ENCODE measurements around the gene SNX7.

Gene SNX7

DNA sequence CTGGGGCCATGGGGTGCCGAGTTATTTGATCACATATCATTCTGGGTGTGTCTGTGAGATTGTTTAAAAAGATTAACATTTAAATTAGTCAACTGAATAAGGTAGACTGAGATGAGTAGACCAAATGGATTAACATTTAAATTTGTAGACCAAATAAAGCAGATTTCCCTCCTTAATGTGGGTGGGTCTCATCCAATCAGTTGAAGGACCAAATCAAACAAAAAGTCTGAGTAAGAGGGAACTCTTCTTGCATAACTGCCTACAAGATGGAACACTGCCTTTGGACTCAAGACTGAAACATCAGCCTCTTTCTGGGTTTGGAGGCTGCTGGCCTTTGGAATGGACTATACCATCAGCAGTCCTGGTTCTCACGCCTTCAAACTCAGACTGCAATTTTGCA lies 17.0 kb upstream of the SNX7 start:
- TF ChIP-seq CSDC2 (CRISPR knock-in tag; IDR thresholded peaks at IDR 0.05) (no peak), PPARA (CRISPR knock-in tag; IDR thresholded peaks at IDR 0.05; ENCODE audit: borderline replicate concordance) (no peak), ESRRG (CRISPR knock-in tag; IDR thresholded peaks at IDR 0.05) (no peak), ZNF70 (CRISPR knock-in tag; IDR thresholded peaks at IDR 0.05) (no peak), TOX (CRISPR knock-in tag; IDR thresholded peaks at IDR 0.05; ENCODE audit: borderline replicate concordance) (no peak), SNAI2 (CRISPR knock-in tag; IDR thresholded peaks at IDR 0.05) (no peak), GLIS3 (CRISPR knock-in tag; IDR thresholded peaks at IDR 0.05) (no peak), RARB (CRISPR knock-in tag; IDR thresholded peaks at IDR 0.05) (no peak), ZC3H10 (CRISPR knock-in tag; IDR thresholded peaks at IDR 0.05) (no peak), ZFP3 (CRISPR knock-in tag; IDR thresholded peaks at IDR 0.05) (no peak), ARNTL (CRISPR knock-in tag; IDR thresholded peaks at IDR 0.05; ENCODE audit: borderline replicate concordance, low read depth) (no peak), TCF4 (CRISPR knock-in tag; IDR thresholded peaks at IDR 0.05; ENCODE audit: borderline replicate concordance) (no peak), BACH2 (CRISPR knock-in tag; IDR thresholded peaks at IDR 0.05; ENCODE audit: borderline replicate concordance) (no peak)
- TF ChIP-seq, protein P1, sequence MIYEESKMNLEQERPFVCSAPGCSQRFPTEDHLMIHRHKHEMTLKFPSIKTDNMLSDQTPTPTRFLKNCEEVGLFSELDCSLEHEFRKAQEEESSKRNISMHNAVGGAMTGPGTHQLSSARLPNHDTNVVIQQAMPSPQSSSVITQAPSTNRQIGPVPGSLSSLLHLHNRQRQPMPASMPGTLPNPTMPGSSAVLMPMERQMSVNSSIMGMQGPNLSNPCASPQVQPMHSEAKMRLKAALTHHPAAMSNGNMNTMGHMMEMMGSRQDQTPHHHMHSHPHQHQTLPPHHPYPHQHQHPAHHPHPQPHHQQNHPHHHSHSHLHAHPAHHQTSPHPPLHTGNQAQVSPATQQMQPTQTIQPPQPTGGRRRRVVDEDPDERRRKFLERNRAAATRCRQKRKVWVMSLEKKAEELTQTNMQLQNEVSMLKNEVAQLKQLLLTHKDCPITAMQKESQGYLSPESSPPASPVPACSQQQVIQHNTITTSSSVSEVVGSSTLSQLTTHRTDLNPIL (CRISPR knock-in tag; IDR thresholded peaks at IDR 0.05; ENCODE audit: low read depth), result no peak
- TF ChIP-seq, protein P2, sequence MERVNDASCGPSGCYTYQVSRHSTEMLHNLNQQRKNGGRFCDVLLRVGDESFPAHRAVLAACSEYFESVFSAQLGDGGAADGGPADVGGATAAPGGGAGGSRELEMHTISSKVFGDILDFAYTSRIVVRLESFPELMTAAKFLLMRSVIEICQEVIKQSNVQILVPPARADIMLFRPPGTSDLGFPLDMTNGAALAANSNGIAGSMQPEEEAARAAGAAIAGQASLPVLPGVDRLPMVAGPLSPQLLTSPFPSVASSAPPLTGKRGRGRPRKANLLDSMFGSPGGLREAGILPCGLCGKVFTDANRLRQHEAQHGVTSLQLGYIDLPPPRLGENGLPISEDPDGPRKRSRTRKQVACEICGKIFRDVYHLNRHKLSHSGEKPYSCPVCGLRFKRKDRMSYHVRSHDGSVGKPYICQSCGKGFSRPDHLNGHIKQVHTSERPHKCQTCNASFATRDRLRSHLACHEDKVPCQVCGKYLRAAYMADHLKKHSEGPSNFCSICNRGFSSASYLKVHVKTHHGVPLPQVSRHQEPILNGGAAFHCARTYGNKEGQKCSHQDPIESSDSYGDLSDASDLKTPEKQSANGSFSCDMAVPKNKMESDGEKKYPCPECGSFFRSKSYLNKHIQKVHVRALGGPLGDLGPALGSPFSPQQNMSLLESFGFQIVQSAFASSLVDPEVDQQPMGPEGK (CRISPR knock-in tag; IDR thresholded peaks at IDR 0.05; ENCODE audit: borderline replicate concordance), result no peak
- TF ChIP-seq, protein P3, sequence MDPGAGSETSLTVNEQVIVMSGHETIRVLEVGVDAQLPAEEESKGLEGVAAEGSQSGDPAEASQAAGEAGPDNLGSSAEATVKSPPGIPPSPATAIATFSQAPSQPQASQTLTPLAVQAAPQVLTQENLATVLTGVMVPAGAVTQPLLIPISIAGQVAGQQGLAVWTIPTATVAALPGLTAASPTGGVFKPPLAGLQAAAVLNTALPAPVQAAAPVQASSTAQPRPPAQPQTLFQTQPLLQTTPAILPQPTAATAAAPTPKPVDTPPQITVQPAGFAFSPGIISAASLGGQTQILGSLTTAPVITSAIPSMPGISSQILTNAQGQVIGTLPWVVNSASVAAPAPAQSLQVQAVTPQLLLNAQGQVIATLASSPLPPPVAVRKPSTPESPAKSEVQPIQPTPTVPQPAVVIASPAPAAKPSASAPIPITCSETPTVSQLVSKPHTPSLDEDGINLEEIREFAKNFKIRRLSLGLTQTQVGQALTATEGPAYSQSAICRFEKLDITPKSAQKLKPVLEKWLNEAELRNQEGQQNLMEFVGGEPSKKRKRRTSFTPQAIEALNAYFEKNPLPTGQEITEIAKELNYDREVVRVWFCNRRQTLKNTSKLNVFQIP (CRISPR knock-in tag; IDR thresholded peaks at IDR 0.05; ENCODE audit: borderline replicate concordance, low read depth), result no peak
- ATAC-seq, result no peak

DNA sequence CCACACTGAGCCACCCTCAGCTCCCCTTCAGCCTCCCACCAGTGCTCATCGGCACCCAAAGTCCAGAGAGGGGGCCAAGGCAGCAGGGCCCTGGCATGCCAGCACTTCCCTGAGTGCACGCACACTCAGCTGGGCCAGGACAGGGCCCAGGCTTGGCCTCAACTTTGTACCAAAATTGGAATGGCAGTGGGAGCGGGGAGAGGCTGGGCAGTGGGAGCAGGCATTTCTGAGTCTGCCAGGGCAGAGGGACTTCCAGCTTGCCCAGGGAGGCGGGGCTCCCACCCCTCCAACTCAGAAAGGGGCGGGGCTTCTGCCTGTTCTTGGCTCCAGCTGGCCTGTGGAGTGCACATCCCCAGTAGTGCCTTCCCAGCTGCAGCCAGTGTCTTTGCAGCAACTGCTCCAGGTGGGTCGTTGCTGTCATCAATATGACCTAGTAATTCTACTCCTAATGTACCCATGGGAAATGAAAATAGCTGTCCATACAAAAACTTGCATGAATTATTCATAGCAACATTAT lies 10.3 kb upstream of the SNX7 start:
- TF ChIP-seq GLIS3 (CRISPR knock-in tag; IDR thresholded peaks at IDR 0.05), result no peak
- no peak for TF ChIP-seq BACH2 (CRISPR knock-in tag; IDR thresholded peaks at IDR 0.05; ENCODE audit: borderline replicate concordance)
- TF ChIP-seq, protein P1 (CRISPR knock-in tag; IDR thresholded peaks at IDR 0.05; ENCODE audit: low read depth), result no peak
- no peak for ATAC-seq

DNA sequence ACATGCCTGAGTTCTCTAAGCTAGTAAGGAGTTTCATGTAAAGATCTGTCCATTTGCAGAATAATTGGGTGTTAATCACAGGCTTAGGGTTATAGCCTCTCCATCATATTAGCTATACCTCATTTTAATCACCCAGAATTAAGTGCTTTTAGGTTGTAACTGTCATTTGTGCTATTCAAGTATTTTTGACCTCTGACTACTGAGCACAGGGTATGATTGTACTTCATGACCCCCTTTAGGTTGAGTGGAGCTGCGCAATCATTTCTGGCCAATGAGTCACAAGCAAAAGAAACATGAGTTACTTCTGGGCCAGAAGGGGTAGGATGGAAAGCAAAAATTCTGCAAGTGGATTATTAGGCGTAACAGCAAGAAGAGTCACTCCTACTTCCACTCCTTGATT lies 8.4 kb upstream of the SNX7 start:
- no peak for ATAC-seq
- TF ChIP-seq, protein P4, sequence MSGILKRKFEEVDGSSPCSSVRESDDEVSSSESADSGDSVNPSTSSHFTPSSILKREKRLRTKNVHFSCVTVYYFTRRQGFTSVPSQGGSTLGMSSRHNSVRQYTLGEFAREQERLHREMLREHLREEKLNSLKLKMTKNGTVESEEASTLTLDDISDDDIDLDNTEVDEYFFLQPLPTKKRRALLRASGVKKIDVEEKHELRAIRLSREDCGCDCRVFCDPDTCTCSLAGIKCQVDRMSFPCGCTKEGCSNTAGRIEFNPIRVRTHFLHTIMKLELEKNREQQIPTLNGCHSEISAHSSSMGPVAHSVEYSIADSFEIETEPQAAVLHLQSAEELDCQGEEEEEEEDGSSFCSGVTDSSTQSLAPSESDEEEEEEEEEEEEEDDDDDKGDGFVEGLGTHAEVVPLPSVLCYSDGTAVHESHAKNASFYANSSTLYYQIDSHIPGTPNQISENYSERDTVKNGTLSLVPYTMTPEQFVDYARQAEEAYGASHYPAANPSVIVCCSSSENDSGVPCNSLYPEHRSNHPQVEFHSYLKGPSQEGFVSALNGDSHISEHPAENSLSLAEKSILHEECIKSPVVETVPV (CRISPR knock-in tag; IDR thresholded peaks at IDR 0.05), result no peak
- TF ChIP-seq ZFP3 (CRISPR knock-in tag; IDR thresholded peaks at IDR 0.05), result no peak
- no peak for TF ChIP-seq ZNF565 (CRISPR knock-in tag; conservative IDR thresholded peaks at IDR 0.05; ENCODE audit: low read depth)
- no peak for TF ChIP-seq CSDC2 (CRISPR knock-in tag; IDR thresholded peaks at IDR 0.05)
- no peak for TF ChIP-seq ZNF8 (CRISPR knock-in tag; IDR thresholded peaks at IDR 0.05)
- TF ChIP-seq, protein P2 (CRISPR knock-in tag; IDR thresholded peaks at IDR 0.05; ENCODE audit: borderline replicate concordance), result no peak
- TF ChIP-seq ARNTL (CRISPR knock-in tag; IDR thresholded peaks at IDR 0.05; ENCODE audit: borderline replicate concordance, low read depth), result no peak
- TF ChIP-seq, protein P1 (CRISPR knock-in tag; IDR thresholded peaks at IDR 0.05; ENCODE audit: low read depth), result no peak
- TF ChIP-seq SNAI2 (CRISPR knock-in tag; IDR thresholded peaks at IDR 0.05), result no peak
- no peak for TF ChIP-seq BACH2 (CRISPR knock-in tag; IDR thresholded peaks at IDR 0.05; ENCODE audit: borderline replicate concordance)
- TF ChIP-seq ZC3H10 (CRISPR knock-in tag; IDR thresholded peaks at IDR 0.05), result no peak
- TF ChIP-seq, protein P5, sequence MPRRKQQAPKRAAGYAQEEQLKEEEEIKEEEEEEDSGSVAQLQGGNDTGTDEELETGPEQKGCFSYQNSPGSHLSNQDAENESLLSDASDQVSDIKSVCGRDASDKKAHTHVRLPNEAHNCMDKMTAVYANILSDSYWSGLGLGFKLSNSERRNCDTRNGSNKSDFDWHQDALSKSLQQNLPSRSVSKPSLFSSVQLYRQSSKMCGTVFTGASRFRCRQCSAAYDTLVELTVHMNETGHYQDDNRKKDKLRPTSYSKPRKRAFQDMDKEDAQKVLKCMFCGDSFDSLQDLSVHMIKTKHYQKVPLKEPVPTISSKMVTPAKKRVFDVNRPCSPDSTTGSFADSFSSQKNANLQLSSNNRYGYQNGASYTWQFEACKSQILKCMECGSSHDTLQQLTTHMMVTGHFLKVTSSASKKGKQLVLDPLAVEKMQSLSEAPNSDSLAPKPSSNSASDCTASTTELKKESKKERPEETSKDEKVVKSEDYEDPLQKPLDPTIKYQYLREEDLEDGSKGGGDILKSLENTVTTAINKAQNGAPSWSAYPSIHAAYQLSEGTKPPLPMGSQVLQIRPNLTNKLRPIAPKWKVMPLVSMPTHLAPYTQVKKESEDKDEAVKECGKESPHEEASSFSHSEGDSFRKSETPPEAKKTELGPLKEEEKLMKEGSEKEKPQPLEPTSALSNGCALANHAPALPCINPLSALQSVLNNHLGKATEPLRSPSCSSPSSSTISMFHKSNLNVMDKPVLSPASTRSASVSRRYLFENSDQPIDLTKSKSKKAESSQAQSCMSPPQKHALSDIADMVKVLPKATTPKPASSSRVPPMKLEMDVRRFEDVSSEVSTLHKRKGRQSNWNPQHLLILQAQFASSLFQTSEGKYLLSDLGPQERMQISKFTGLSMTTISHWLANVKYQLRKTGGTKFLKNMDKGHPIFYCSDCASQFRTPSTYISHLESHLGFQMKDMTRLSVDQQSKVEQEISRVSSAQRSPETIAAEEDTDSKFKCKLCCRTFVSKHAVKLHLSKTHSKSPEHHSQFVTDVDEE (CRISPR knock-in tag; IDR thresholded peaks at IDR 0.05), result no peak
- no peak for TF ChIP-seq ESRRG (CRISPR knock-in tag; IDR thresholded peaks at IDR 0.05)
- no peak for TF ChIP-seq OSR1 (CRISPR knock-in tag; IDR thresholded peaks at IDR 0.05)
- TF ChIP-seq ZFP30 (CRISPR knock-in tag; IDR thresholded peaks at IDR 0.05), result no peak
- TF ChIP-seq GLIS3 (CRISPR knock-in tag; IDR thresholded peaks at IDR 0.05), result no peak
- TF ChIP-seq RARB (CRISPR knock-in tag; IDR thresholded peaks at IDR 0.05), result no peak
- no peak for TF ChIP-seq ISL1 (CRISPR knock-in tag; IDR thresholded peaks at IDR 0.05)
- no peak for TF ChIP-seq ZNF70 (CRISPR knock-in tag; IDR thresholded peaks at IDR 0.05)
